ENCODE results near the gene OPN1MW. TPM values are rescaled to one million over a fixed set of nuclear protein-coding genes. Genes with fewer than 3 reads are reported as not detected.

Gene OPN1MW
- total RNA-seq, 1 donor: not detected

Other genes starting within 250 kb of the OPN1MW start
- gene NAA10, start 247.6 kb upstream of the OPN1MW start, total RNA-seq: 22.0 TPM
- 11.1 TPM for gene RENBP, start 238.0 kb upstream of the OPN1MW start, total RNA-seq
- gene HCFC1, start 210.8 kb upstream of the OPN1MW start, total RNA-seq: 26.4 TPM
- gene TMEM187, start 209.8 kb upstream of the OPN1MW start, total RNA-seq: 1.8 TPM
- gene IRAK1, start 162.7 kb upstream of the OPN1MW start, total RNA-seq: 37.0 TPM
- 142 TPM for gene MECP2, start 84.9 kb upstream of the OPN1MW start, total RNA-seq
- gene OPN1LW, start 38.4 kb upstream of the OPN1MW start, total RNA-seq: not detected
- gene OPN1MW2, start 37.2 kb downstream of the OPN1MW start, total RNA-seq: not detected
- gene OPN1MW3, start 75.0 kb downstream of the OPN1MW start, total RNA-seq: not detected
- not detected for gene TEX28, start 112.5 kb downstream of the OPN1MW start, total RNA-seq
- 4.1 TPM for gene TKTL1, start 113.2 kb downstream of the OPN1MW start, total RNA-seq
- gene FLNA, start 192.0 kb downstream of the OPN1MW start, total RNA-seq: 933 TPM
- gene EMD, start 196.7 kb downstream of the OPN1MW start, total RNA-seq: 39.3 TPM
- 8,353 TPM for gene RPL10, start 215.8 kb downstream of the OPN1MW start, total RNA-seq
- gene DNASE1L1, start 226.7 kb downstream of the OPN1MW start, total RNA-seq: 30.2 TPM
- 33.2 TPM for gene TAFAZZIN, start 228.9 kb downstream of the OPN1MW start, total RNA-seq
- gene ATP6AP1, start 246.1 kb downstream of the OPN1MW start, total RNA-seq: 47.9 TPM

Data from mononuclear cell (primary cell).